ENCODE data around the gene SLC7A7. TPM values are rescaled to one million over a fixed set of nuclear protein-coding genes. Genes with fewer than 3 reads are reported as not detected.

The SLC7A7 gene
- total and polyA plus RNA-seq, 10 of the 15 experiments (the other 5 are each of a cell fraction or from before 2014, with no cell fraction given), result 27.8 to 79.2 (median 50.8) TPM

DNA sequence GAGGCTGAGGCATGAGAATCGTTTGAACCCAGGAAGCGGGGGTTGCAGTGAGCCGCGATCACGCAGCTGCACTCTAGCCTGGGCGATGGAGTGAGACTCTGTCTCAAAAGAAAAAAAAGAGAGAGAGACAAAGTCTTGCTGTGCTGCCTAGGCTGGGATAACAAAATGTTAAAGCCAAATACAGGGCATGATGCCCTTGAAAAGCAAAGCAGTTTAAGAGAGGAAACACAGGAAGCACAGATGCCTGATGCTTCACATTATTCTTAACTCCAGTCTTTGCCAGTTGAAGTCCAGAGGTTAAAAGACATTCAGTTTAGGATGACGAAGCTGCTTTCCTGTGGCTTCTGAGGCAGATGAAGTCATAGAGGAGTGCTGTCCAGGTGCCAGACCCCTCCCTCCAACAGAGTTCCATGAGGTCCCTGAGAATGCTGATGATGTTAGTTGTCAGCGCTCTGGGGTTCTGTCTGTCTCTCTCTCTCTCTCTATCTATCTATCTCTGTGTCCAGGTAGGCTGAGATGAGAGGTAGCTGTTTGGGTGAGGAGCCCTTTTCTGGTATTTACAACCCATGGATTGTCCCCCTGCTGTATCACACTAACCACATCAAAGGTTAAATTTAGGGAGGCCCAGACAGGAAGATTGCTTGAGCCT, 9.6 kb upstream of the SLC7A7 start (continued):
- no peak for TF ChIP-seq SPI1 (IDR thresholded peaks at IDR 0.05; ENCODE audit: borderline replicate concordance, insufficient read depth, low read depth, low read length)
- TF ChIP-seq, protein P1, sequence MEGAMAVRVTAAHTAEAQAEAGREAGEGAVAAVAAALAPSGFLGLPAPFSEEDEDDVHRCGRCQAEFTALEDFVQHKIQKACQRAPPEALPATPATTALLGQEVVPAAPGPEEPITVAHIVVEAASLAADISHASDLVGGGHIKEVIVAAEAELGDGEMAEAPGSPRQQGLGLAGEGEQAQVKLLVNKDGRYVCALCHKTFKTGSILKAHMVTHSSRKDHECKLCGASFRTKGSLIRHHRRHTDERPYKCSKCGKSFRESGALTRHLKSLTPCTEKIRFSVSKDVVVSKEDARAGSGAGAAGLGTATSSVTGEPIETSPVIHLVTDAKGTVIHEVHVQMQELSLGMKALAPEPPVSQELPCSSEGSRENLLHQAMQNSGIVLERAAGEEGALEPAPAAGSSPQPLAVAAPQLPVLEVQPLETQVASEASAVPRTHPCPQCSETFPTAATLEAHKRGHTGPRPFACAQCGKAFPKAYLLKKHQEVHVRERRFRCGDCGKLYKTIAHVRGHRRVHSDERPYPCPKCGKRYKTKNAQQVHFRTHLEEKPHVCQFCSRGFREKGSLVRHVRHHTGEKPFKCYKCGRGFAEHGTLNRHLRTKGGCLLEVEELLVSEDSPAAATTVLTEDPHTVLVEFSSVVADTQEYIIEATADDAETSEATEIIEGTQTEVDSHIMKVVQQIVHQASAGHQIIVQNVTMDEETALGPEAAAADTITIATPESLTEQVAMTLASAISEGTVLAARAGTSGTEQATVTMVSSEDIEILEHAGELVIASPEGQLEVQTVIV (IDR thresholded peaks at IDR 0.05; ENCODE audit: borderline replicate concordance, partially characterized antibody), result no peak
- no peak for TF ChIP-seq SREBF2 (IDR thresholded peaks at IDR 0.05; ENCODE audit: low read length)
- TF ChIP-seq, protein P2, sequence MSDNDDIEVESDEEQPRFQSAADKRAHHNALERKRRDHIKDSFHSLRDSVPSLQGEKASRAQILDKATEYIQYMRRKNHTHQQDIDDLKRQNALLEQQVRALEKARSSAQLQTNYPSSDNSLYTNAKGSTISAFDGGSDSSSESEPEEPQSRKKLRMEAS (IDR thresholded peaks at IDR 0.05; ENCODE audit: low read depth, low read length), result no peak
- TF ChIP-seq, protein P3, sequence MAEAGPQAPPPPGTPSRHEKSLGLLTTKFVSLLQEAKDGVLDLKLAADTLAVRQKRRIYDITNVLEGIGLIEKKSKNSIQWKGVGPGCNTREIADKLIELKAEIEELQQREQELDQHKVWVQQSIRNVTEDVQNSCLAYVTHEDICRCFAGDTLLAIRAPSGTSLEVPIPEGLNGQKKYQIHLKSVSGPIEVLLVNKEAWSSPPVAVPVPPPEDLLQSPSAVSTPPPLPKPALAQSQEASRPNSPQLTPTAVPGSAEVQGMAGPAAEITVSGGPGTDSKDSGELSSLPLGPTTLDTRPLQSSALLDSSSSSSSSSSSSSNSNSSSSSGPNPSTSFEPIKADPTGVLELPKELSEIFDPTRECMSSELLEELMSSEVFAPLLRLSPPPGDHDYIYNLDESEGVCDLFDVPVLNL (IDR thresholded peaks at IDR 0.05; ENCODE audit: low read depth, low read length), result no peak

DNA sequence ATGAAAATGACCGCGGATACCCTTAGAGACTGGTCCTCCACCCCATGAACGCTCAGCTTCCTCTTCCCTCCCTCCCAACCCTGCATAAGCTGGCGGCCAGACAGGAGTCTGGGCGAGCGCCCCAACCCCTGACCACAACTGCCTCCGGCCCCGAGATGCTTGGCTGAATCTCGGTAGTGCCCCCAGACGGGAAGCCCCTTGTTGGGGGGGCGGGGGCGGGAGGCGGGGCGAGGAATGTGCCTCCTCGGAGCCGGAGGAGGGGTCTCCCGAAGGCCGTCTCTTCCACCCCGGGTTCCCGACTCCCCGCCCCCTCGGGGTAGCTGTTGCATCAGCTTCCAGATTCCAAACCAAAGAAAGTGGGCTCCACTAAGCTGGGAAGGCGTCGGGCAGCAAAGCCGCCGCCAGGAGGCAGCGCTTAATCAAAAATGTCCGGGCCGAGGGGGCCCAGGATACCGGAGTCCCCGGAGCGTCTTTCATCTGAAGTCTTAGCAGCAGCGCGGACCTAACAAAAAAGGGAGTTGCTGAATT, 7.4 kb upstream of the SLC7A7 start:
- ATAC-seq (peak; percentile 78), FAIRE-seq (no peak), DNase-seq (ENCODE audit: low read depth, low spot score) (no peak)
- Histone ChIP-seq H3K27ac (ENCODE audit: control insufficient read depth, insufficient read depth) (peak overlapping the region; percentile 48), H3K4me2 (ENCODE audit: control insufficient read depth, insufficient read depth) (peak overlapping the region; percentile 65), H3K4me1 (ENCODE audit: control insufficient read depth, insufficient read depth, low read length) (peaks cover 34% of the 10 kb centered on the region), H4K20me1 (ENCODE audit: control insufficient read depth, insufficient read depth) (no peaks in the 10 kb centered on the region), H3K79me2 (ENCODE audit: control insufficient read depth, insufficient read depth, low read length) (no peaks in the 10 kb centered on the region), H3K27me3 (replicated peaks in 1 of 2; ENCODE audit: control insufficient read depth in 2 of 2, insufficient read depth in 2 of 2, low read length in 1 of 2) (no peaks in the 10 kb centered on the region), H3K9ac (ENCODE audit: control insufficient read depth, insufficient read depth, low read length) (peak overlapping the region; percentile 64), H3K36me3 (ENCODE audit: control insufficient read depth in 2 of 2, insufficient read depth in 2 of 2, low read length in 1 of 2) (no peaks in the 10 kb centered on the region), H2AFZ (ENCODE audit: control insufficient read depth, low read depth, low read length) (peak overlapping the region; percentile 67), H3K9me3 (replicated peaks; ENCODE audit: control insufficient read depth, insufficient read depth, low read length) (no peaks in the 10 kb centered on the region), H3K4me3 (peak overlapping the region; percentile 74)
- in situ Hi-C loops (cut with MboI) (no loop called here), intact Hi-C loops (cut with micrococcal nuclease; ENCODE audit: unreplicated experiment) (loop anchor here (1.0 kb wide), 3 partner anchors 11 to 78 kb away; no protein-coding TSS in a partner anchor)
- ChIA-PET POLR2A (interaction anchor here (0.6 to 2.0 kb wide), 11 partner anchors 8 to 32 kb away, joined by 3 to 11 read pairs (median 4); no protein-coding TSS in a partner anchor), RAD21 (ENCODE audit: unreplicated experiment) (interaction anchor here (0.7 to 5.3 kb wide), 33 partner anchors 10 to 266 kb away, joined by 3 to 130 read pairs (median 5); partner anchors contain the start of genes OXA1L and PRMT5), SMC1A (ENCODE audit: uncharacterized antibody, unreplicated experiment) (interaction anchor here (0.9 to 7.6 kb wide), 33 partner anchors 8 to 346 kb away, joined by 3 to 104 read pairs (median 5); partner anchors contain the start of genes OXA1L and SLC7A7), CTCF (interaction anchor here (0.6 to 15.1 kb wide), 43 partner anchors 8 to 364 kb away, joined by 3 to 324 read pairs (median 6); partner anchors contain the start of genes DAD1, LRP10, OXA1L and SLC7A7)
- WGBS (ENCODE audit: insufficient coverage, insufficient replicate concordance, low lambda C conversion rate, missing lambda C conversion rate), result 2% methylated on average over 25 of the region's 34 CpGs
- BruUV-seq (replicated peaks), result no TSS peak
- TF ChIP-seq FOS (IDR thresholded peaks at IDR 0.05; ENCODE audit: borderline replicate concordance, extremely low read depth, insufficient read length), result no peak
- TF ChIP-seq HCFC1 (IDR thresholded peaks at IDR 0.05; ENCODE audit: low read length), result no peak; the same call in 1 of the 2 replicates
- TF ChIP-seq RAD51 (IDR thresholded peaks at IDR 0.05), result no peak
- peak; percentile 44; the same call in 1 of the 2 replicates for TF ChIP-seq TBL1XR1 (IDR thresholded peaks at IDR 0.05; ENCODE audit: low read depth, low read length)
- no peak for TF ChIP-seq YBX1 (IDR thresholded peaks at IDR 0.05)
- no peak for TF ChIP-seq WRNIP1 (IDR thresholded peaks at IDR 0.05; ENCODE audit: borderline replicate concordance, low read depth, low read length)
- TF ChIP-seq, protein P4, sequence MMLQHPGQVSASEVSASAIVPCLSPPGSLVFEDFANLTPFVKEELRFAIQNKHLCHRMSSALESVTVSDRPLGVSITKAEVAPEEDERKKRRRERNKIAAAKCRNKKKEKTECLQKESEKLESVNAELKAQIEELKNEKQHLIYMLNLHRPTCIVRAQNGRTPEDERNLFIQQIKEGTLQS (IDR thresholded peaks at IDR 0.05; ENCODE audit: borderline replicate concordance, extremely low read depth, low read depth, low read length), result no peak
- no peak for TF ChIP-seq MYC (IDR thresholded peaks at IDR 0.05; ENCODE audit: insufficient read depth, insufficient read length, insufficient replicate concordance, low read length, severe bottlenecking)
- TF ChIP-seq, protein P5, sequence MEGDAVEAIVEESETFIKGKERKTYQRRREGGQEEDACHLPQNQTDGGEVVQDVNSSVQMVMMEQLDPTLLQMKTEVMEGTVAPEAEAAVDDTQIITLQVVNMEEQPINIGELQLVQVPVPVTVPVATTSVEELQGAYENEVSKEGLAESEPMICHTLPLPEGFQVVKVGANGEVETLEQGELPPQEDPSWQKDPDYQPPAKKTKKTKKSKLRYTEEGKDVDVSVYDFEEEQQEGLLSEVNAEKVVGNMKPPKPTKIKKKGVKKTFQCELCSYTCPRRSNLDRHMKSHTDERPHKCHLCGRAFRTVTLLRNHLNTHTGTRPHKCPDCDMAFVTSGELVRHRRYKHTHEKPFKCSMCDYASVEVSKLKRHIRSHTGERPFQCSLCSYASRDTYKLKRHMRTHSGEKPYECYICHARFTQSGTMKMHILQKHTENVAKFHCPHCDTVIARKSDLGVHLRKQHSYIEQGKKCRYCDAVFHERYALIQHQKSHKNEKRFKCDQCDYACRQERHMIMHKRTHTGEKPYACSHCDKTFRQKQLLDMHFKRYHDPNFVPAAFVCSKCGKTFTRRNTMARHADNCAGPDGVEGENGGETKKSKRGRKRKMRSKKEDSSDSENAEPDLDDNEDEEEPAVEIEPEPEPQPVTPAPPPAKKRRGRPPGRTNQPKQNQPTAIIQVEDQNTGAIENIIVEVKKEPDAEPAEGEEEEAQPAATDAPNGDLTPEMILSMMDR (IDR thresholded peaks at IDR 0.05 in 2 of 3, conservative IDR thresholded peaks at IDR 0.05 in 1 of 3; ENCODE audit: control insufficient read depth in 2 of 3, extremely low read depth in 1 of 3, insufficient read depth in 1 of 3, low read depth in 3 of 3, low read length in 3 of 3), result peak; percentile 73 to 77 (median 76)

Measured in GM12878 (cell line).